Posterior vena cava (tissue), 2 donors: Measurements from ENCODE around the gene RETREG1. TPM values are rescaled to one million over a fixed set of nuclear protein-coding genes. Genes with fewer than 3 reads are reported as not detected.
"Not testable (repeated sequence)": the region's sequence is repeated elsewhere in the genome, so short reads cannot be mapped to it uniquely, and the experiment has no call there.

Experiments used
- DNase-seq: peaks from one replicate; pipeline ENCODE4 v3.0.0-alpha.2; 2020; ENCODE audit warnings: low spot score
- intact Hi-C, 2 donors: fragments of 100-400 bp; cut with DNase I; formaldehyde crosslinking; loops; one replicate each; pipeline versions ENCODE4 v1.14.1 to v1.14.2; 2022 to 2023
- long read RNA-seq, 2 donors: library from polyadenylated mRNA; unstranded; transcript quantifications; one replicate each; pipeline ENCODE4 v2.0.0, GENCODE V29; 2020 to 2021
- total RNA-seq, 2 donors: library from RNA; stranded (reverse); fragmentation: NEBNext Ultra II Directional; extraction: Animal tissue kit (Norgen Biotek cat#: 25700); gene quantifications; one replicate each; pipeline ENCODE4 v1.2.1, GENCODE V29; 2021
- donor health status: DM: yes; HTN: yes; CAD: no.
- donor health status: DM: yes; HTN: yes; CAD: no.

The RETREG1 gene
- 10 to 100 TPM in 1 of 2 donors, 1 to 10 TPM in 1; 5.4 to 10.9 TPM for total RNA-seq
- long read RNA-seq, donor 1, partial matches to known transcripts = 0 of 2 reads
- long read RNA-seq, donor 1, other reads (novel, unspliced or antisense) = 2 of 2 reads
- long read RNA-seq, donor 2, partial matches to known transcripts = 1 of 4 reads
- long read RNA-seq, donor 2, other reads (novel, unspliced or antisense) = 2 of 4 reads

GRCh38 chr5:16616536-16617273 is at the start of gene RETREG1:
TSS of gene RETREG1 (minus strand) at chr5:16616997. CDS start at chr5:16616971, 26 bp downstream.
- intact Hi-C loops = no loop called here
- peak; percentile 86 for DNase-seq

- intact Hi-C loops = no loop called here
- DNase-seq = no peak
Observed at GRCh38 chr5:16666130-16666882, 49.5 kb upstream of the RETREG1 start.

GRCh38 chr5:16665601-16666000 is 48.8 kb upstream of the RETREG1 start:
- no peak for DNase-seq
- intact Hi-C loops = no loop called here

GRCh38 chr5:16664368-16664767 is 47.6 kb upstream of the RETREG1 start:
- intact Hi-C loops = no loop called here
- no peak for DNase-seq

GRCh38 chr5:16663840-16664239 is 47.0 kb upstream of the RETREG1 start:
- intact Hi-C loops = no loop called here
- DNase-seq = no peak

- DNase-seq = no peak
- intact Hi-C loops = no loop called here
Observed at GRCh38 chr5:16661713-16662112, 44.9 kb upstream of the RETREG1 start.

- no peak for DNase-seq
Observed at GRCh38 chr5:16660982-16661381, 44.2 kb upstream of the RETREG1 start.

GRCh38 chr5:16659536-16659935 is 42.7 kb upstream of the RETREG1 start:
- intact Hi-C loops = no loop called here
- DNase-seq = no peak

More at GRCh38 chr5:16660982-16661381, 44.2 kb upstream of the RETREG1 start:
- intact Hi-C loops = no loop called here

GRCh38 chr5:16656561-16657191 is 39.9 kb upstream of the RETREG1 start:
- no peak for DNase-seq
- intact Hi-C loops = no loop called here

GRCh38 chr5:16654647-16655334 is 38.0 kb upstream of the RETREG1 start:
- intact Hi-C loops = no loop called here
- no peak for DNase-seq

GRCh38 chr5:16648739-16649138 is 31.9 kb upstream of the RETREG1 start:
- DNase-seq, intact Hi-C loops: not testable (repeated sequence)

- no peak for DNase-seq
- intact Hi-C loops = no loop called here
Observed at GRCh38 chr5:16644301-16644889, 27.6 kb upstream of the RETREG1 start.

- intact Hi-C loops = no loop called here
- no peak for DNase-seq
Observed at GRCh38 chr5:16642867-16643266, 26.1 kb upstream of the RETREG1 start.

- intact Hi-C loops = no loop called here
Observed at GRCh38 chr5:16639206-16639605, 22.4 kb upstream of the RETREG1 start.

GRCh38 chr5:16628376-16628775 is 11.6 kb upstream of the RETREG1 start:
- intact Hi-C loops = no loop called here
- DNase-seq = no peak

More at GRCh38 chr5:16639206-16639605, 22.4 kb upstream of the RETREG1 start:
- no peak for DNase-seq

GRCh38 chr5:16626696-16627264 is 10.0 kb upstream of the RETREG1 start:
- DNase-seq = no peak
- intact Hi-C loops = no loop called here

GRCh38 chr5:16625096-16625495 is 8.3 kb upstream of the RETREG1 start:
- intact Hi-C loops = no loop called here

GRCh38 chr5:16619136-16619535 is 2.3 kb upstream of the RETREG1 start:
- intact Hi-C loops = no loop called here
- DNase-seq = no peak

More at GRCh38 chr5:16625096-16625495, 8.3 kb upstream of the RETREG1 start:
- DNase-seq = no peak
